Prostate gland (tissue), 2 donors: Measurements from ENCODE around the gene AOPEP.

Experiments used
- POLR2A ChIP-seq: fragments of 450-650 bp; IDR thresholded peaks from one replicate; pipeline ENCODE4 v1.6.1; 2016; ENCODE audit warnings: antibody characterized with exemption, mild to moderate bottlenecking
- POLR2AphosphoS5 ChIP-seq: sonication (generic); formaldehyde crosslinking; IDR thresholded peaks from one replicate; pipeline ENCODE4 v1.6.1; 2017; ENCODE audit warnings: antibody characterized with exemption
- TF ChIP-seq, protein P1 (sequence below), 4 experiments: fragments of 200-600 bp in 2 of 4; fragments of 450-650 bp in 2 of 4; sonication (generic) in 2 of 4; IDR thresholded peaks; 1 replicate in 3 of 4; 2 replicates in 1 of 4; pipeline ENCODE4 v1.5.1; 2016 to 2019; ENCODE audit warnings: antibody characterized with exemption in 4 of 4, mild to moderate bottlenecking in 2 of 4, moderate library complexity in 2 of 4

DNA sequence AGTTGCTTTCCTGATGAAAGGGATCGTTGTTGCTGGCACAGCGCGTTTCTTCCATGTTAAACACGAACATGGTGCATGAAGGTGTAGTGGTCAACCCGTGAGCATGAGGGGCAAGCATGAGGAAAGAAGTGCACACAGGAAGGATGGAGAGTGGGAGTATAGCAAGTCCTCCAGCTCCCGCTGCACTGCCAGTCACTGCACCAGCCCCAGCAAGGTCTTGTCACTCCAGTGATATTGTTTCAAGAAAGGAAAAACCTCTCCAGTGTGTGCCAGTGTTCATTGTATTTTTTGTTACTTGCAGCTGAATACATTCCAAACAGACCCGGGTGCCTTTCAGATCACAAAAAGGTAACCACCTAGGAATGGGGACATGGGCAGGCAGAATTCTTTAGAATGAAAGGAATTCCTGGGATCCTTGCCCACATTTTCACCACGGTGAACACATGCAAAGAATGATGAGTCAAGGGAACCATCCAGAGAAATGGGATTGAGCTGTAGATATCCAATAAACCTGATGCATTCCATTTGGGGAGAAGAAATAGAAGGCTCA is 186.3 kb downstream of the AOPEP start:
- TF ChIP-seq, protein P1, sequence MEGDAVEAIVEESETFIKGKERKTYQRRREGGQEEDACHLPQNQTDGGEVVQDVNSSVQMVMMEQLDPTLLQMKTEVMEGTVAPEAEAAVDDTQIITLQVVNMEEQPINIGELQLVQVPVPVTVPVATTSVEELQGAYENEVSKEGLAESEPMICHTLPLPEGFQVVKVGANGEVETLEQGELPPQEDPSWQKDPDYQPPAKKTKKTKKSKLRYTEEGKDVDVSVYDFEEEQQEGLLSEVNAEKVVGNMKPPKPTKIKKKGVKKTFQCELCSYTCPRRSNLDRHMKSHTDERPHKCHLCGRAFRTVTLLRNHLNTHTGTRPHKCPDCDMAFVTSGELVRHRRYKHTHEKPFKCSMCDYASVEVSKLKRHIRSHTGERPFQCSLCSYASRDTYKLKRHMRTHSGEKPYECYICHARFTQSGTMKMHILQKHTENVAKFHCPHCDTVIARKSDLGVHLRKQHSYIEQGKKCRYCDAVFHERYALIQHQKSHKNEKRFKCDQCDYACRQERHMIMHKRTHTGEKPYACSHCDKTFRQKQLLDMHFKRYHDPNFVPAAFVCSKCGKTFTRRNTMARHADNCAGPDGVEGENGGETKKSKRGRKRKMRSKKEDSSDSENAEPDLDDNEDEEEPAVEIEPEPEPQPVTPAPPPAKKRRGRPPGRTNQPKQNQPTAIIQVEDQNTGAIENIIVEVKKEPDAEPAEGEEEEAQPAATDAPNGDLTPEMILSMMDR (IDR thresholded peaks at IDR 0.05) = no peak
- peak; percentile 35 for TF ChIP-seq POLR2AphosphoS5
- TF ChIP-seq POLR2A = no peak
